Endothelial cell of umbilical vein (primary cell): Measurements from ENCODE around the gene MRPL58. TPM values are rescaled to one million over a fixed set of nuclear protein-coding genes. Genes with fewer than 3 reads are reported as not detected.

Source experiments
- BruUV-seq: library from RNA; stranded (reverse); fragments of 400-500 nt; replicated peaks from 2 replicates; lab custom pipeline; 2021; lab: Mats Ljungman, UMichigan
- CTCF ChIA-PET: fragments of 300-600, 350-600 bp; sonication (Branson Sonifier 250); formaldehyde crosslinking; loops from one replicate; lab custom pipeline; 2021; ENCODE audit warnings: antibody characterized with exemption, inconsistent platforms; lab: Charles Lee
- POLR2A ChIA-PET: fragments of 300-600, 350-600 bp; sonication (Branson Sonifier 250); formaldehyde crosslinking; loops from one replicate; lab custom pipeline; 2021; ENCODE audit warnings: antibody characterized with exemption, inconsistent platforms; lab: Charles Lee
- DNase-seq: peaks from one replicate; pipeline ENCODE4 v3.0.0-alpha.2; 2011; ENCODE audit warnings: low read depth, low spot score
- FAIRE-seq: peaks from 2 replicates; lab custom pipeline; 2011; peaks lifted over from hg19 to GRCh38; lab: Jason Lieb, UNC
- H2AFZ ChIP-seq: 2 replicates; pipeline ENCODE4 v1.6.0; 2012; ENCODE audit warnings: low read depth, low read length, control low read depth, inconsistent platforms
- H3K27ac ChIP-seq: 2 replicates; pipeline ENCODE4 v1.5.1; 2011; ENCODE audit warnings: low read depth, mild to moderate bottlenecking, control low read depth, low read length, moderate library complexity; ENCODE audit not compliant: insufficient read depth
- H3K27me3 ChIP-seq, 2 experiments: 2 replicates each; pipeline versions ENCODE4 v1.6.0 to v1.6.1; 2011; ENCODE audit warnings: low read length in 2 of 2, mixed read lengths in 1 of 2; ENCODE audit not compliant: control insufficient read depth in 2 of 2, insufficient read depth in 2 of 2
- H3K36me3 ChIP-seq, 2 experiments: 2 replicates in 1 of 2; 3 replicates in 1 of 2; pipeline ENCODE4 v1.5.1; 2011; ENCODE audit warnings: low read length in 2 of 2, mild to moderate bottlenecking in 1 of 2, moderate library complexity in 1 of 2; ENCODE audit not compliant: control insufficient read depth in 2 of 2, insufficient read depth in 2 of 2; ENCODE audit errors: extremely low read depth in 1 of 2
- H3K4me1 ChIP-seq: 3 replicates; pipeline ENCODE4 v1.5.1; 2011; ENCODE audit warnings: mild to moderate bottlenecking, low read length; ENCODE audit not compliant: control insufficient read depth, insufficient read depth; ENCODE audit errors: extremely low read depth
- H3K4me2 ChIP-seq: 2 replicates; pipeline ENCODE4 v1.6.1; 2011; ENCODE audit warnings: low read length, control low read depth, mixed read lengths; ENCODE audit not compliant: insufficient read depth
- H3K4me3 ChIP-seq, 3 experiments: fragments of 200-600 bp in 1 of 3; sonication (generic), shearing (Covaris generic) in 1 of 3; replicated peaks in 1 of 3; 2 replicates each; pipeline ENCODE4 v1.5.1; 2011 to 2016; ENCODE audit warnings: control low read depth in 3 of 3, low read length in 3 of 3, mild to moderate bottlenecking in 2 of 3, inconsistent platforms in 1 of 3, low read depth in 1 of 3, moderate library complexity in 1 of 3; ENCODE audit not compliant: insufficient read depth in 1 of 3
- H3K79me2 ChIP-seq: 2 replicates; pipeline ENCODE4 v1.6.0; 2012; ENCODE audit warnings: low read length, inconsistent platforms; ENCODE audit not compliant: control insufficient read depth, insufficient read depth
- H3K9ac ChIP-seq: replicated peaks from 2 replicates; pipeline ENCODE3; 2011; ENCODE audit warnings: low read length, control low read depth; ENCODE audit not compliant: insufficient read depth; ENCODE audit errors: extremely low read depth
- H3K9me1 ChIP-seq: replicated peaks from 3 replicates; pipeline ENCODE4 v1.6.0; 2011; ENCODE audit warnings: mild to moderate bottlenecking, low read length; ENCODE audit not compliant: control insufficient read depth, insufficient read depth; ENCODE audit errors: extremely low read depth
- H3K9me3 ChIP-seq: replicated peaks from 2 replicates; pipeline ENCODE4 v1.5.1; 2012; ENCODE audit warnings: low read length, inconsistent platforms; ENCODE audit not compliant: control insufficient read depth, insufficient read depth
- H4K20me1 ChIP-seq: replicated peaks from 2 replicates; pipeline ENCODE3; 2011; ENCODE audit warnings: mild to moderate bottlenecking, low read length; ENCODE audit not compliant: control insufficient read depth, insufficient read depth; ENCODE audit errors: extremely low read depth
- EZH2 ChIP-seq: IDR thresholded peaks from 2 replicates; pipeline ENCODE4 v1.6.1; 2012; ENCODE audit warnings: borderline replicate concordance, low read depth, mild to moderate bottlenecking, moderate library complexity, low read length, inconsistent platforms; ENCODE audit not compliant: severe bottlenecking
- GATA2 ChIP-seq: IDR thresholded peaks from 2 replicates; pipeline ENCODE4 v1.7.0; 2011; ENCODE audit warnings: low read depth, mild to moderate bottlenecking, moderate library complexity, mixed read lengths, low read length; ENCODE audit not compliant: insufficient read length, insufficient read depth
- POLR2A ChIP-seq: IDR thresholded peaks from 2 replicates; pipeline ENCODE4 v1.6.1; 2012; ENCODE audit warnings: low read depth, mild to moderate bottlenecking, control low read depth, low read length
- dilution Hi-C: fragments of 300-500 bp; cut with MboI; formaldehyde crosslinking; loops from one replicate; pipeline ENCODE4 v1.15.0; 2019; ENCODE audit warnings: low sequenced_read_pairs; ENCODE audit not compliant: extremely low pct_ligation_motif_present
- intact Hi-C: fragments of 100-400 bp; cut with micrococcal nuclease; formaldehyde crosslinking; loops from one replicate; pipeline ENCODE4 v1.10.0; 2022
- polyA plus RNA-seq, 4 experiments: library from polyadenylated mRNA; depleted of rRNA in 3 of 4; stranded (reverse) in 3 of 4; unstranded in 1 of 4; fragments of >200 nt; gene quantifications; 2 replicates each; pipeline versions ENCODE4 v1.2.1 to v1.2.3, GENCODE V29; 2011 to 2012; ENCODE audit warnings: missing spikeins in 1 of 4
- small RNA-seq: library from RNA; depleted of rRNA; stranded (forward); fragments of <200 nt; gene quantifications from one replicate; pipeline ENCODE3, GENCODE V24; 2012; ENCODE audit warnings: low replicate concordance, low read depth; ENCODE audit not compliant: insufficient read depth, insufficient read length
- total RNA-seq: library from RNA; stranded (reverse); gene quantifications from 2 replicates; pipeline ENCODE4 v1.2.3, GENCODE V29; 2021
- TF ChIP-seq, protein P1 (sequence below), 2 donors: IDR thresholded peaks; 1 replicate in 1 of 2; 2 replicates in 1 of 2; pipeline ENCODE4 v1.5.1; 2011; ENCODE audit warnings: low read length in 2 of 2, mild to moderate bottlenecking in 2 of 2, moderate library complexity in 2 of 2, control low read depth in 1 of 2, inconsistent platforms in 1 of 2, low read depth in 1 of 2; ENCODE audit not compliant: insufficient read depth in 1 of 2; ENCODE audit errors: extremely low read depth in 1 of 2
- TF ChIP-seq, protein P2 (sequence below): IDR thresholded peaks from 2 replicates; pipeline ENCODE4 v1.6.1; 2011; ENCODE audit not compliant: insufficient read depth, insufficient read length

Gene MRPL58
- total and polyA plus RNA-seq, 2 donors (not counting 3 experiments of a cell fraction or from before 2014, with no cell fraction given) = 38.0 to 43.7 TPM

DNA sequence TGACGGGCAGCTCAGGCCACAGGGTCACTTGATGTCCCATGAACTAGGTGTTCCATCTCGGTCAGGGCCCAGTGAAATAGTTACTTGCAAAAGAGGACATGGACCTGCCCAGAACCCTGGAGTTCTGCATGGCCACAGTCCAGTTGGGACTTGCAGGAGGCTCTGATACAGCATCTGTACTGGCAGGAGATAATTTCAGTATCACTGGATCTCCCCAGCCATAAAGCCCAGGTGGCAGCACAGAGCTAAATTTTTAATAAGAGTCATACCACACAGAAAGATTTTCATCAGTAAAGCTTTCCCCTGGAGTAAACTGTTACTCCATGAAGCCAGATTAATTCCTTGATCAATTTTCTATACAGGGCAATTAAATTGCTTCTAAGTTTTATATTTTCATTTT lies 57.3 kb downstream of the MRPL58 start:
- Histone ChIP-seq H3K9me1 (no peaks in the 10 kb centered on the region), H3K4me3 (no peak overlapping the region), H3K4me1 (peaks cover 6% of the 10 kb centered on the region), H3K27me3 (no peaks in the 10 kb centered on the region), H2AFZ (no peak overlapping the region), H3K79me2 (no peaks in the 10 kb centered on the region), H3K9me3 (no peaks in the 10 kb centered on the region), H3K9ac (no peak overlapping the region), H3K36me3 (peaks cover 0 to under 1% of the 10 kb centered on the region in 2 experiments), H4K20me1 (no peaks in the 10 kb centered on the region), H3K4me2 (no peak overlapping the region), H3K27ac (no peak overlapping the region)
- peak; percentile 60 for FAIRE-seq
- dilution Hi-C loops (no loop called here), intact Hi-C loops (no loop called here)
- peak; percentile 45 for DNase-seq
- TF ChIP-seq, protein P1, sequence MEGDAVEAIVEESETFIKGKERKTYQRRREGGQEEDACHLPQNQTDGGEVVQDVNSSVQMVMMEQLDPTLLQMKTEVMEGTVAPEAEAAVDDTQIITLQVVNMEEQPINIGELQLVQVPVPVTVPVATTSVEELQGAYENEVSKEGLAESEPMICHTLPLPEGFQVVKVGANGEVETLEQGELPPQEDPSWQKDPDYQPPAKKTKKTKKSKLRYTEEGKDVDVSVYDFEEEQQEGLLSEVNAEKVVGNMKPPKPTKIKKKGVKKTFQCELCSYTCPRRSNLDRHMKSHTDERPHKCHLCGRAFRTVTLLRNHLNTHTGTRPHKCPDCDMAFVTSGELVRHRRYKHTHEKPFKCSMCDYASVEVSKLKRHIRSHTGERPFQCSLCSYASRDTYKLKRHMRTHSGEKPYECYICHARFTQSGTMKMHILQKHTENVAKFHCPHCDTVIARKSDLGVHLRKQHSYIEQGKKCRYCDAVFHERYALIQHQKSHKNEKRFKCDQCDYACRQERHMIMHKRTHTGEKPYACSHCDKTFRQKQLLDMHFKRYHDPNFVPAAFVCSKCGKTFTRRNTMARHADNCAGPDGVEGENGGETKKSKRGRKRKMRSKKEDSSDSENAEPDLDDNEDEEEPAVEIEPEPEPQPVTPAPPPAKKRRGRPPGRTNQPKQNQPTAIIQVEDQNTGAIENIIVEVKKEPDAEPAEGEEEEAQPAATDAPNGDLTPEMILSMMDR (IDR thresholded peaks at IDR 0.05; ENCODE audit: extremely low read depth in 1 of 2, insufficient read depth in 1 of 2, low read depth in 1 of 2, low read length in 2 of 2) = peak in 1 of 2 donors; percentile 23
- TF ChIP-seq POLR2A = no peak
- no peak for TF ChIP-seq EZH2
- TF ChIP-seq, protein P2, sequence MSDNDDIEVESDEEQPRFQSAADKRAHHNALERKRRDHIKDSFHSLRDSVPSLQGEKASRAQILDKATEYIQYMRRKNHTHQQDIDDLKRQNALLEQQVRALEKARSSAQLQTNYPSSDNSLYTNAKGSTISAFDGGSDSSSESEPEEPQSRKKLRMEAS = no peak
- TF ChIP-seq GATA2 = no peak
- CTCF ChIA-PET = interaction anchor here (0.8 to 3.9 kb wide), 23 partner anchors 9 to 201 kb away, joined by 3 to 74 read pairs (median 5); partner anchors contain the start of genes ARMC7, MIF4GD and SLC16A5
- BruUV-seq = no TSS peak
- POLR2A ChIA-PET = interaction anchor here (1.2 kb wide), 1 partner anchor 132 kb away, joined by 3 read pairs; no protein-coding TSS in a partner anchor

Small RNAs within 50 kb of the gene (small RNA-seq; reads per million reads assigned to genes)
- gene AC111186.1 = not detected
- gene RN7SL573P = not detected
- not detected for gene RNU6-362P

Other genes with a start within 250 kb of the MRPL58 start
- 44.8 and 45.8 TPM in 2 replicates for gene NAT9, start 236.3 kb upstream of the MRPL58 start, total RNA-seq
- gene NAT9, start 236.3 kb upstream of the MRPL58 start, polyA plus RNA-seq = 37.2 and 39.3 TPM in 2 replicates
- 0.09 and 0.60 TPM in 2 replicates for gene GRIN2C, start 152.8 kb upstream of the MRPL58 start, total RNA-seq
- gene GRIN2C, start 152.8 kb upstream of the MRPL58 start, polyA plus RNA-seq = 0.03 and 0.04 TPM in 2 replicates
- 30.9 and 33.4 TPM in 2 replicates for gene FDXR, start 139.7 kb upstream of the MRPL58 start, total RNA-seq
- gene FDXR, start 139.7 kb upstream of the MRPL58 start, polyA plus RNA-seq = 19.7 and 20.4 TPM in 2 replicates
- gene FADS6, start 119.0 kb upstream of the MRPL58 start, total RNA-seq = not detected in 2 replicates
- gene FADS6, start 119.0 kb upstream of the MRPL58 start, polyA plus RNA-seq = not detected in 2 replicates
- not detected in 2 replicates for gene USH1G, start 89.4 kb upstream of the MRPL58 start, total RNA-seq
- not detected in 2 replicates for gene USH1G, start 89.4 kb upstream of the MRPL58 start, polyA plus RNA-seq
- gene OTOP2, start 88.4 kb upstream of the MRPL58 start, total RNA-seq = not detected in 2 replicates
- gene OTOP2, start 88.4 kb upstream of the MRPL58 start, polyA plus RNA-seq = not detected in 2 replicates
- not detected in 2 replicates for gene OTOP3, start 76.8 kb upstream of the MRPL58 start, total RNA-seq
- gene OTOP3, start 76.8 kb upstream of the MRPL58 start, polyA plus RNA-seq = not detected in 2 replicates
- 36.8 and 41.4 TPM in 2 replicates for gene HID1, start 39.9 kb upstream of the MRPL58 start, total RNA-seq
- gene HID1, start 39.9 kb upstream of the MRPL58 start, polyA plus RNA-seq = 53.3 and 63.4 TPM in 2 replicates
- 34.9 and 36.7 TPM in 2 replicates for gene CDR2L, start 25.0 kb upstream of the MRPL58 start, total RNA-seq
- 22.2 and 23.1 TPM in 2 replicates for gene CDR2L, start 25.0 kb upstream of the MRPL58 start, polyA plus RNA-seq
- gene ATP5PD, start 34.3 kb downstream of the MRPL58 start, total RNA-seq = 200 and 202 TPM in 2 replicates
- 176 and 182 TPM in 2 replicates for gene ATP5PD, start 34.3 kb downstream of the MRPL58 start, polyA plus RNA-seq
- gene KCTD2, start 34.6 kb downstream of the MRPL58 start, total RNA-seq = 20.6 and 23.2 TPM in 2 replicates
- gene KCTD2, start 34.6 kb downstream of the MRPL58 start, polyA plus RNA-seq = 24.3 and 24.8 TPM in 2 replicates
- 16.4 and 17.4 TPM in 2 replicates for gene SLC16A5, start 75.3 kb downstream of the MRPL58 start, total RNA-seq
- 23.3 and 31.9 TPM in 2 replicates for gene SLC16A5, start 75.3 kb downstream of the MRPL58 start, polyA plus RNA-seq
- gene ARMC7, start 97.3 kb downstream of the MRPL58 start, total RNA-seq = 14.5 and 15.7 TPM in 2 replicates
- gene ARMC7, start 97.3 kb downstream of the MRPL58 start, polyA plus RNA-seq = 11.8 and 13.1 TPM in 2 replicates
- 32.6 and 39.2 TPM in 2 replicates for gene NT5C, start 119.1 kb downstream of the MRPL58 start, total RNA-seq
- 29.1 and 38.0 TPM in 2 replicates for gene NT5C, start 119.1 kb downstream of the MRPL58 start, polyA plus RNA-seq
- 352 and 364 TPM in 2 replicates for gene JPT1, start 141.8 kb downstream of the MRPL58 start, total RNA-seq
- gene JPT1, start 141.8 kb downstream of the MRPL58 start, polyA plus RNA-seq = 143 and 212 TPM in 2 replicates
- gene SUMO2, start 170.3 kb downstream of the MRPL58 start, total RNA-seq = 424 and 437 TPM in 2 replicates
- gene SUMO2, start 170.3 kb downstream of the MRPL58 start, polyA plus RNA-seq = 62.0 and 75.6 TPM in 2 replicates
- 98.3 and 105 TPM in 2 replicates for gene NUP85, start 193.0 kb downstream of the MRPL58 start, total RNA-seq
- 116 and 120 TPM in 2 replicates for gene NUP85, start 193.0 kb downstream of the MRPL58 start, polyA plus RNA-seq
- 39.2 and 62.9 TPM in 2 replicates for gene GGA3, start 248.9 kb downstream of the MRPL58 start, total RNA-seq
- gene GGA3, start 248.9 kb downstream of the MRPL58 start, polyA plus RNA-seq = 41.2 and 41.6 TPM in 2 replicates
- gene MRPS7, start 249.2 kb downstream of the MRPL58 start, total RNA-seq = 65.7 and 79.8 TPM in 2 replicates
- gene MRPS7, start 249.2 kb downstream of the MRPL58 start, polyA plus RNA-seq = 74.8 and 82.8 TPM in 2 replicates